HG02852 (cell line): ENCODE data around the gene SEPTIN6.

ENCODE experiments used
- ATAC-seq: cut with Tn5 transposase; IDR thresholded peaks from one replicate; pipeline ENCODE4 v1.9.1; 2021; ENCODE audit warnings: mild to moderate bottlenecking, moderate library complexity; ENCODE audit not compliant: unreplicated experiment

SEPTIN6 gene

DNA sequence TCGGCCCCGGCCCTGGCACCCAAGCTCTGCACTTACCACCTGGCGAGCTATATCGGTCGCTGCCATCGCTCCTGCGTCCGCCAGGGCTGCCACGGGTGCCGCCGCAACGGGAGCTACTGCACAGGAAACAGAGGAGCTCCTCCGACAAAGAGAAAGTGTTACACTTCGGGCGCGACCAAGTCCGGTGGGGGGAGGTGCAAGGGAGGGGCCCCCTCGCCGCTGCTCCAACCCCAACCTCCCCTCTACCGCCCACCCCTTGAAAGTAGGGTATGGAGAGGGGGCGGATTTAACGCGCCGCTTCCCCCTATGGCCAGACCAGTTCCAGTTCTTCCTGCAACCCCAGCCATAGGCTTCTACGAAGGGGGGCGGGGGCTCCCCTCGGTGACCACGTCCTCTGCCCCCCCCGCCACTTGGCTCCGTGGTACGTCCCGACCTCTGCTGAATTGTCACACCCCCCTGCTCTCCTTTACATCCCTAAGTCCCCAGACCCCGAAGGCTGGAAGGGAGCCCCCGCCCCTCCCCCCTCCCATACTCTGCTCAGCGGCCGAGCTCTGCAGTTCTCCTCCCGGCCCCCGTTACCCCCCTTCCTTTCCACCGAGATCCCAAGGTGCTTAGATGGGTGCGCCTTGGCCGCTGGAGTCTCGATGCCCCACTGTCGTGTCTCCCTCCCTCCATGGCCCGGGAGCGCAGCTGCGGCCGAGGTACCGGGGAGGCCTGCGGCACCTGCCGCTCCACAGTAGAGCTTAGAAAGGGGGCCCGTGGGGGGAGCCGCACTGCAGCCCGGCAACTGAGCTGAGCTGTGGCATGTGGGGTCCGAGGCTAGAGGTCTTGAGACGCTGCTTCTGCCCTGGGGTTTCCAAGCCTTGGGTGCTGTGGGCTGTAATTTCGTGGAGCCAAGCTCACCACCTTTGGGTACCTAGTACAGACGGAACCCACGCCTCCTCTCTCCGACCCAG, at the start of gene SEPTIN6:
TSS of gene SEPTIN6 (minus strand) at position 129 of the 956 bp plus-strand sequence. CDS start at position 66, 63 bp downstream.
- ATAC-seq, result peak; percentile 65

DNA sequence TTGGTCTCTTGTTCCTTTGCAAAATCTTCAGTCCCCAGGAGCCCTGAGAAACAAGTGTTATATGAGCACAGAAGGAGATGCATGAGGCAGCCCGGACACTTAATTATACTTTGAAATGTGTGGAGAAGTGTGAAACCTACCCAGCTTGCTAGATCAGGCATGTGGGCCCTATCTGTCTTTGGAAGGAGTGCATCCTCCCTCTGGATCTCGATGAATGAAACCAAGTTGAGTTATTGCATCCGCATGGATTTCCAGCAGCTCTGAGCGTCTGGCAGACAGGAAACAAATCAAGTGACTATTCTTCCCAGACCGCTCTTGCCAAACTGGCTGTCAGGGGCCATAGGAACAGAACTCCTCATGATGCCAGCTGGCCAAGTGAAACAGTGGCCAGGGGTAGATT, 45.8 kb upstream of the SEPTIN6 start:
- ATAC-seq, result no peak

- ATAC-seq, result no peak
These were observed 43.3 kb upstream of the SEPTIN6 start for GRCh38 chrX:119736206-119736764.

GRCh38 chrX:119735467-119735866, 42.5 kb upstream of the SEPTIN6 start:
- no peak for ATAC-seq

- no peak for ATAC-seq
These were observed 42.0 kb upstream of the SEPTIN6 start for GRCh38 chrX:119734897-119735339.

DNA sequence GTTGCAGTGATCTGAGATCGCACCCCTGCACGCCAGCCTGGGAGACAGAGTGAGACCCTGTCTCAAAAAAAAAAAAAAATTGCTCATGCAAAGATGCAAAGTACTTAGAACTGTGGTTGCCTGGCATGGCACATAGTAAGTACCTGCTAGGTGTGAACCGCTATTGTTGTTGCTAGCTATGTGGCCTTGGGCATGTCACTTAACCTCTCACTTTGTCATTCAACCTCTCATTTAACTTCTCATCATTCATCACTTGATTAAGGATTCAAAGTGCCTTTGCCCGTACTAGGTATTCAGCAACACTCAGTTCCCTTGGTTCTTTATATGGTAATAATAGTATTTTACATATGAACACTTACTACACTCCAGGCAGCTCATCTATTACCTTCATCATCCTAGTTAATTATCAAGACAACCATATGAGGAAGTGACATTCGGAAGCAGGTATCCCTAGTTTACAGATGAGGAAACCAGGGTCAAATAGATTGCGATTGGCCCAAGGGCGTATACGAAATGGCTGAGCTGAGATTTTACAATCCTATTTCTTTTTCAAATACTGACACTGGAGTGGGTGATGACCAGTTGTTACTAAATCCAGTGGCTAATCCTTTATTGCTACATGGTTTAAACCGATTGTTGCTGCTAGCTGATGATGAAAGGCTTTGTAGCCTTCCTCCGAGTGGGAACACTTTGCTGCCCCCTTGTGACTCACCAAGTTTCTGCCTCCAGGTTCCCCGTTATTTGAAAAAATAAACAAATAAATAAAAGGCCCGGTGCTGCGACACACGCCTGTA, 36.6 kb upstream of the SEPTIN6 start:
- ATAC-seq, result no peak

- no peak for ATAC-seq
These were observed 35.5 kb upstream of the SEPTIN6 start for GRCh38 chrX:119728487-119728886.

GRCh38 chrX:119726900-119727555, 34.1 kb upstream of the SEPTIN6 start:
- no peak for ATAC-seq

DNA sequence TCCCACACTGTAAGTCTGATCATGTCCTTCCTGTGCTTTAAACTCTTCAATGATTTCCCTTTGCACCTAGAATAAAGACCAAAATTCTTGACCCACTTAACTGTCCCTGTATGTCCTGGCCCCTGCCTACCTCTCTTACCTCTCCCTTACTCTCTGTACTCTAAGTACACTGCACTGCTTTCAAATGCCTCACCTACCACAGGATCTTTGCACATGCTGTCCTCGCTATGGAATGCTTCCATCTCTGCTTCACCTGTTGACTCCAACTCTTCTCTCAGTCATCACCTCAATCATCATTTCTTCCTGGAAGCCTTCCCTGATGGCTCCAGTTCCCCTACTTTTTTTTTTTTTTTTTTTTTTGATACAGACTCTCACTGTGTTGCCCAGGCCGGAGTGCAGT, 29.0 kb upstream of the SEPTIN6 start:
- no peak for ATAC-seq

DNA sequence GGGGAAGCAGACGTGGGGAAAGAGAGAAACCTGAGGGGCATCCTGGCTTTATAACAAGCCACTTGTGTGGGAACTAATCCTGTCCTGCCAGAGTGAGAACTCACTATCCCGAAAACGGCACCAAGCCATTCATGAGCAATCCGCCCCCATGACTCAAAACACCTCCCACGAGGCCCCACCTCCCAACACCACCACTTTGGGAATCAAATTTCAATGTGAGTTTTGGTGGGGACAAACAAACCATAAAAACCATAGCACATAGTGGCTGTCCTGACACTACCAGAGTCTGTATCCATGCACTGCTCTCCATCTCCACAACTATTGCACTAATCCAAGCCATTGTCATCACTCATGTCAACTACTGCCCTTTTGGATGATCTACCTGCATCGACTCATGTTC, 28.5 kb upstream of the SEPTIN6 start:
- ATAC-seq, result no peak

- no peak for ATAC-seq
These were observed 16.7 kb upstream of the SEPTIN6 start for GRCh38 chrX:119709630-119710029.

DNA sequence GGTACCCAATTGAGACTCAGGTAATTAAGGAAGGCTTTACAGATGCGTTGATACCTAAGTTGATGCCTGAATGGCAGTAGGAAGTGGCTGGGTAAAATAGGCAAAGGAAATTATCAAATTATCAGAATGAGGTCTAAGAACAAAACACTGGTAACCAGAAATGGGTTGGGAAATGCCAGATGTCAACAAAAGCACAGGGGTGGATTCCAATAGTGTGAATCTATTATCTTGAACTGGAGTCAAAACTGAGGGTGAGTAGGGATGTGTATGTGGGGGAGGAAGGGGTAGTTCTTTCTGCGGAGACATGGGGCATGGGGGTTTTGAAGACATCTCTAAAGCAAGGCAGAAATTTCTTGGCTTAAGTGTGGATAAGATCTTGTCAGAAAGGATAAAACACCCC, 16.0 kb upstream of the SEPTIN6 start:
- ATAC-seq, result no peak

- peak; percentile 81 for ATAC-seq
These were observed 13.6 kb upstream of the SEPTIN6 start for GRCh38 chrX:119706616-119707015.

DNA sequence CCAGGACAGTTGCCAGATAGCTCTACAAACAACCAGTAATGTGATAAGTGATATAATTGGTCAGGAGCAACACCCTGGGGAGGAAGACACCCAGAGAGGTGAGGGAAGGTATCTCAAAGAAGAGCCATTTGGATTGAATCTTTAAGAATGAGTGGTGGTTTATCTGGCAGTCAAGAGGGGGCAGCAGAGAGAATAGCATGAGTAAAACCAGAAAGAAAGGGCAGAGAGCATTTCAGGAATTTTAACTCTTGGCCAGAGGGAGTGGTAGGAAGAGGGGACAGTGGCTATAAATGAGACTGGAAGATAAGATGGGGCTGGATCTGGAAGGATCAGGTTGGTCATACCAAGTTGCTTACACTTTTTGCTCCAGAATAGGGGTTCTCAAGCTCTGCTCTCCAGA, 5.9 kb upstream of the SEPTIN6 start:
- ATAC-seq, result no peak

DNA sequence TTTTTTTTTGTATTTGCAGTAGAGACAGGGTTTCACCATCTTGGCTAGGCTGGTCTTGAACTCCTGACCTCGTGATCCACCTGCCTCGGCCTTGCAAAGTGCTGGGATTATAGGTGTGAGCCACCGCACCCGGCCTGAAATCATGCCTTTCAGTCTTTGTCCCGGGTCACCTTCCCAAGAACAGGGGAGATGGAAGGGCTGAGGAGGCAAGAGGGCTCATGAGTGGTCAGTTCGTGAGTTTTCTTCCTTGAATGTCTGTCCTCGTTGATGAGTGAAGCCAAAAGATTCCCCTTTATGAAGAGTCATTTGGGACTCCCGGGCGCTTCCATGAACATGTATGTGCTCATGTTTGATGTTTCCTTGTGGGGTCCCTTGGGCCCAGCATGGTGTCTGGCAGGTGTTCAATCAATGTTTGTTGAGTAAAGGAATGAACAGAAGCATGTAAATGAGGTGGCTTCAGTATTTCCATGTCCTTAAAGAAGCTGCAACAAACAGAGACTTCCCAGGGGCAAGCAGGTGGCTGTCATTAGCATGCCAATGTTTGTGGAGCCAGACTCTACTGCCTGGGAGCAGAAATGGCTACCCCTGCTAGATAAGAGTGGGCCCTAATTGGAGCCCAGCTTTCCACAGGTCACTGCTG, 3.4 kb upstream of the SEPTIN6 start:
- no peak for ATAC-seq

GRCh38 chrX:119695535-119696050, 2.6 kb upstream of the SEPTIN6 start:
- no peak for ATAC-seq

GRCh38 chrX:119694601-119695534, 1.9 kb upstream of the SEPTIN6 start:
- ATAC-seq, result no peak

- ATAC-seq, result no peak
These were observed 1.1 kb upstream of the SEPTIN6 start for GRCh38 chrX:119693996-119694451.
